Measurements from ENCODE around the gene EVA1C. TPM values are rescaled to one million over a fixed set of nuclear protein-coding genes. Genes with fewer than 3 reads are reported as not detected.
A peak's percentile ranks its signal among the peaks of the same experiment; 100 is the strongest.

EVA1C gene
- total RNA-seq, 1 experiment from 2014 or later = 0.98 TPM

DNA sequence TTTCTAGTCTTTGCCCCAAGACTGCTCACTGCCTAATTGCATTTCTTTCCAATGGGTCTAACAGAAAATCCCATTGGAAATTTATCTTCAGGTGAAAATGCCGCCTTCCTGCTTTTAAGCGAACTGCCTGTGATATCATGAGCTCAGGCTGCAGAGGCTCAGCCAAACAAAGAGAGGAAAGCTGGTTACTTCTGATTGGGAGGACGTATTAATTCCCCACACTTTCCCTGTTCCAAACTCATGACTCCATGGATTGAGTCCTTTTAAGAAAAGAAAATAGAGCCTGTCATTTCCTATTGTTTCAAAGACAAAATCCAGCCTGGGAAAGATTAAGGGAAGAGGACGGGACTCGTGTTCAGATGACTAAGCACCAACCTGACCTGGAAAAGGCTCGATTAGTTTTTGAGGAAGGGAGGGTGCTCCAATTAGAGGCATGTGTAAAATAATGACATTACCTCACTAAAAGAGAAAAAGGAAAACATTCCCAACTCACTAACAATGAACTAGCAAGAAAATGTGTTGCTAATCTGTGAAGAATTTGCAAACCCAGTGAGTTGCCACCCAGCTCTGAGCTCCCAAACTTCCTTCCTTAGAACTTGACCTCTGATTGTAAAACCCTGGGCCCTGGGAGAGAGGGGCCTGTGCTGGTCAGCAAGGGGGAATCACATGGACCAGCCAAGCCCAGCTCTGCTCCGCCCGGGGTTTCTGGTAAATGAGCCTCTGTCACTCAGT, 111.6 kb downstream of the EVA1C start:
- H3K4me2 ChIP-seq (ENCODE audit: insufficient read depth, insufficient read length, low read length) = no peak overlapping the region
- H3K23me2 ChIP-seq (ENCODE audit: insufficient read length, low read depth, low read length, poor library complexity, severe bottlenecking) = no peaks in the 10 kb centered on the region
- H3K9ac ChIP-seq (ENCODE audit: extremely low read depth, insufficient read length, low read length) = no peak overlapping the region
- H3K4me1 ChIP-seq (ENCODE audit: insufficient read depth, low read length) = no peaks in the 10 kb centered on the region
- no peak overlapping the region for H3K27ac ChIP-seq (ENCODE audit: insufficient read length, low read depth, low read length)
- H3K9me3 Mint-ChIP-seq = peaks cover 3 to 4% of the 10 kb centered on the region in 2 experiments; a peak in 3 of 5 replicates
- H2BK12ac ChIP-seq (ENCODE audit: insufficient read length, low read depth, low read length) = no peak overlapping the region
- H3K4me3 Mint-ChIP-seq = no peak overlapping the region
- H3K27ac Mint-ChIP-seq = peak overlapping the region; percentile 69 to 92 (median 89); a peak in 6 of 7 replicates
- H2BK15ac ChIP-seq (ENCODE audit: low read depth, low read length) = no peak overlapping the region
- H2BK20ac ChIP-seq (ENCODE audit: low read depth, low read length, poor library complexity, severe bottlenecking) = no peak overlapping the region
- no peak overlapping the region for H3T11ph ChIP-seq (ENCODE audit: low read length)
- TF ChIP-seq, protein P1, sequence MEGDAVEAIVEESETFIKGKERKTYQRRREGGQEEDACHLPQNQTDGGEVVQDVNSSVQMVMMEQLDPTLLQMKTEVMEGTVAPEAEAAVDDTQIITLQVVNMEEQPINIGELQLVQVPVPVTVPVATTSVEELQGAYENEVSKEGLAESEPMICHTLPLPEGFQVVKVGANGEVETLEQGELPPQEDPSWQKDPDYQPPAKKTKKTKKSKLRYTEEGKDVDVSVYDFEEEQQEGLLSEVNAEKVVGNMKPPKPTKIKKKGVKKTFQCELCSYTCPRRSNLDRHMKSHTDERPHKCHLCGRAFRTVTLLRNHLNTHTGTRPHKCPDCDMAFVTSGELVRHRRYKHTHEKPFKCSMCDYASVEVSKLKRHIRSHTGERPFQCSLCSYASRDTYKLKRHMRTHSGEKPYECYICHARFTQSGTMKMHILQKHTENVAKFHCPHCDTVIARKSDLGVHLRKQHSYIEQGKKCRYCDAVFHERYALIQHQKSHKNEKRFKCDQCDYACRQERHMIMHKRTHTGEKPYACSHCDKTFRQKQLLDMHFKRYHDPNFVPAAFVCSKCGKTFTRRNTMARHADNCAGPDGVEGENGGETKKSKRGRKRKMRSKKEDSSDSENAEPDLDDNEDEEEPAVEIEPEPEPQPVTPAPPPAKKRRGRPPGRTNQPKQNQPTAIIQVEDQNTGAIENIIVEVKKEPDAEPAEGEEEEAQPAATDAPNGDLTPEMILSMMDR (conservative IDR thresholded peaks at IDR 0.05) = no peak
- H4K5ac ChIP-seq (ENCODE audit: insufficient read length, low read depth, low read length) = no peak overlapping the region
- no peaks in the 10 kb centered on the region for H3K27me3 Mint-ChIP-seq (ENCODE audit: low read depth)
- H3K4me1 Mint-ChIP-seq = peaks cover 26 to 38% of the 10 kb centered on the region in 2 experiments
- no peaks in the 10 kb centered on the region for H3K9me3 ChIP-seq (ENCODE audit: control insufficient read depth, low read depth, low read length)
- H2AFZ ChIP-seq (ENCODE audit: low read length) = no peak overlapping the region
- H2AK5ac ChIP-seq (ENCODE audit: insufficient read length, low read length) = no peak overlapping the region
- no peak overlapping the region for H2BK120ac ChIP-seq (ENCODE audit: low read depth, low read length, poor library complexity, severe bottlenecking)
- no peaks in the 10 kb centered on the region for H3K27me3 ChIP-seq (ENCODE audit: insufficient read depth, low read length)
- no peak overlapping the region for H3K56ac ChIP-seq (ENCODE audit: insufficient read length, low read depth, low read length)
- no peak overlapping the region for H3K4ac ChIP-seq (ENCODE audit: low read depth, low read length)
- no CpG with 5 or more reads among the region's 8 CpGs for WGBS (ENCODE audit: extremely low coverage, insufficient read length, low lambda C conversion rate)
- no peak overlapping the region for H2BK5ac ChIP-seq (ENCODE audit: insufficient read length, low read length)
- H4K91ac ChIP-seq (ENCODE audit: insufficient read length, low read depth, low read length) = no peak overlapping the region
- no peak for DNase-seq
- no peaks in the 10 kb centered on the region for H3K79me2 ChIP-seq (ENCODE audit: insufficient read depth, low read length)
- no peaks in the 10 kb centered on the region for H3K79me1 ChIP-seq (ENCODE audit: insufficient read depth, low read depth, low read length, poor library complexity, severe bottlenecking)
- peaks cover 0 to 5% (median 2%) of the 10 kb centered on the region in 3 experiments; a peak in 3 of 7 replicates for H3K36me3 Mint-ChIP-seq (ENCODE audit: insufficient read depth in 1 of 3, low read depth in 3 of 3)
- H4K8ac ChIP-seq (replicated peaks; ENCODE audit: insufficient read length, low read depth, low read length) = no peak overlapping the region
- H3K23ac ChIP-seq (ENCODE audit: insufficient read length, low read depth, low read length) = no peak overlapping the region
- no peak overlapping the region for H3K18ac ChIP-seq (ENCODE audit: insufficient read length, low read depth, low read length)
- H4K20me1 ChIP-seq (ENCODE audit: control insufficient read depth, insufficient read depth, insufficient read length) = no peaks in the 10 kb centered on the region
- no peak overlapping the region for H3K14ac ChIP-seq (ENCODE audit: insufficient read depth, low read length)
